Measurements from ENCODE around the gene ASAP3.

Gene ASAP3

GRCh38 chr1:23403735-23404486 lies 80.1 kb downstream of the ASAP3 start:
- Histone ChIP-seq H3K36me3 (ENCODE audit: insufficient read depth) (no peaks in the 10 kb centered on the region), H2AFZ (ENCODE audit: low read depth) (peak overlapping the region; percentile 63; the same call in 1 of the 2 replicates), H3K4me2 (peak overlapping the region; percentile 27; the same call in 1 of the 2 replicates), H3K79me2 (ENCODE audit: insufficient read depth, low read depth) (no peaks in the 10 kb centered on the region), H3K9ac (no peak overlapping the region), H3K27me3 (ENCODE audit: insufficient read depth, low read depth) (no peaks in the 10 kb centered on the region), H3K4me3 (IDR thresholded peaks at IDR 0.05; ENCODE audit: insufficient read depth, low read depth, low read length) (no peak overlapping the region), H4K20me1 (ENCODE audit: insufficient read depth) (no peaks in the 10 kb centered on the region), H3K4me1 (ENCODE audit: low read depth, poor library complexity, severe bottlenecking) (peaks cover 5% of the 10 kb centered on the region), H3K27ac (no peak overlapping the region)
- TF ChIP-seq CTCF (conservative IDR thresholded peaks at IDR 0.05; ENCODE audit: low read depth, low read length): peak; percentile 92

GRCh38 chr1:23403355-23403734 lies 80.6 kb downstream of the ASAP3 start:
- Histone ChIP-seq H3K9ac (no peak overlapping the region), H3K27ac (no peak overlapping the region), H3K27me3 (ENCODE audit: insufficient read depth, low read depth) (no peaks in the 10 kb centered on the region), H3K36me3 (ENCODE audit: insufficient read depth) (no peaks in the 10 kb centered on the region), H3K4me3 (IDR thresholded peaks at IDR 0.05; ENCODE audit: insufficient read depth, low read depth, low read length) (no peak overlapping the region), H3K79me2 (ENCODE audit: insufficient read depth, low read depth) (no peaks in the 10 kb centered on the region), H3K4me2 (peak overlapping the region; percentile 27; the same call in 1 of the 2 replicates), H3K4me1 (ENCODE audit: low read depth, poor library complexity, severe bottlenecking) (peaks cover 5% of the 10 kb centered on the region), H4K20me1 (ENCODE audit: insufficient read depth) (no peaks in the 10 kb centered on the region), H2AFZ (ENCODE audit: low read depth) (peak overlapping the region; percentile 63; the same call in 1 of the 2 replicates)
- TF ChIP-seq CTCF (conservative IDR thresholded peaks at IDR 0.05; ENCODE audit: low read depth, low read length): no peak

DNA sequence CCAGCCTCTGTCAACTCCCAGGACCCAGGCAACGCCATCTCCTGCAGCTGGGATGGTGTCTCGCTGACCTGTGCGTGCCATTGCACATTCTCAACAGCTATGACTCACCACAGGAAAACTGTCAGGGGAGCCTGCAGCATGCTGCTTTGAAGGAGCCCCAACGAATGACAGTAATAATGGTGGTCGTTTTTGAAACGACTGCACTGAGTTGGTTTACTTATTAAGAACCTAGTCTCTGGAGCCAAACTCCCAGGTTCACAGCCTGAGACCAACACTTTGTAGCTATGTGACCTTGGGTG lies 81.0 kb downstream of the ASAP3 start:
- Histone ChIP-seq H3K27ac (no peak overlapping the region), H3K4me3 (IDR thresholded peaks at IDR 0.05; ENCODE audit: insufficient read depth, low read depth, low read length) (no peak overlapping the region), H3K27me3 (ENCODE audit: insufficient read depth, low read depth) (no peaks in the 10 kb centered on the region), H2AFZ (ENCODE audit: low read depth) (no peak overlapping the region), H3K36me3 (ENCODE audit: insufficient read depth) (no peaks in the 10 kb centered on the region), H3K4me1 (ENCODE audit: low read depth, poor library complexity, severe bottlenecking) (peaks cover 5% of the 10 kb centered on the region), H4K20me1 (ENCODE audit: insufficient read depth) (no peaks in the 10 kb centered on the region), H3K9ac (no peak overlapping the region), H3K4me2 (no peak overlapping the region), H3K79me2 (ENCODE audit: insufficient read depth, low read depth) (no peaks in the 10 kb centered on the region)
- no peak for TF ChIP-seq CTCF (conservative IDR thresholded peaks at IDR 0.05; ENCODE audit: low read depth, low read length)

DNA sequence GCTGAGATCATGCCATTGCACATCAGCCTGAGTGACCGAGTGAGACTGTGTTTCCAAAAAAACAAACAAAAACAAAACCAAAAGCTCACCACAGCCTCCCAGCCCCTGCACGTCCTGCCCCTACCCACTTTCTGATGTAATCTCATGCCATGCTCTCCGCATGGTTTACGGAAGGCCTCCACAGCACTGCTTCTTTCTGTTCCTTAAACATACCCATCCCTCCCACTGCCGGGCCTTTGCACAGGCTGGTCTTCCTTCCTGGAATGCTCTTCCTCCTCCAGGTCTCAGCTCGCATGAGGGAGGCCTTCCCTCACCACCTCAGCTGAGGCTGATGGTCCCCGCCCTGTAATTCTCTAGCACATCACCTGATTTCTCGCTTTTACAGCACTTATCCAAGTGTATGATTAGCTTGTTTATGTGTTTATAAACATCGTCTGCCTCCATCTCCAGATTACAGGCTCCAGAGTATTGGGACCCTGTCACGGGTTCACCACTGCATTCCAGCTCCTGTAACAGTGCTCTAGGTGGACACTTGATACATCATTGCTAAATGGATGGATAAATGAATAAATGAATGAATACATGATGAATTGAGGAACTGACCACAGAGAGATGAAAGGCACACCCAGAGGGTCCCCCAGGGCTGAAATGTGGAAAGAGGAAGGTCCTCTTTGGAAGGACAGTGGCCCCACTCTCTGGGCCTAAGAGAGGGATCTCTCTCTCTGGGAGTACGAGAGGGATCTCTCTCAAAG lies 81.5 kb downstream of the ASAP3 start:
- H3K9ac ChIP-seq: no peak overlapping the region
- H3K27me3 ChIP-seq (ENCODE audit: insufficient read depth, low read depth): no peaks in the 10 kb centered on the region
- H3K36me3 ChIP-seq (ENCODE audit: insufficient read depth): no peaks in the 10 kb centered on the region
- TF ChIP-seq CTCF (conservative IDR thresholded peaks at IDR 0.05; ENCODE audit: low read depth, low read length): no peak
- H3K4me2 ChIP-seq: no peak overlapping the region
- H2AFZ ChIP-seq (ENCODE audit: low read depth): no peak overlapping the region
- H4K20me1 ChIP-seq (ENCODE audit: insufficient read depth): no peaks in the 10 kb centered on the region
- no peak overlapping the region for H3K4me3 ChIP-seq (IDR thresholded peaks at IDR 0.05; ENCODE audit: insufficient read depth, low read depth, low read length)
- peaks cover 5% of the 10 kb centered on the region for H3K4me1 ChIP-seq (ENCODE audit: low read depth, poor library complexity, severe bottlenecking)
- H3K27ac ChIP-seq: no peak overlapping the region
- H3K79me2 ChIP-seq (ENCODE audit: insufficient read depth, low read depth): no peaks in the 10 kb centered on the region

Data from KMS-11 (cell line).